T47D (cell line): Measurements from ENCODE around the gene GNE.

Experiments
- DNase-seq, 2 experiments: peaks; one replicate each; pipeline versions ENCODE4 v3.0.0 to v3.0.0-alpha.2; 2011 to 2012; ENCODE audit warnings: low read depth in 1 of 2, low spot score in 1 of 2
- JUND ChIP-seq: IDR thresholded peaks from 2 replicates; pipeline ENCODE4 v1.6.1; 2012; ENCODE audit warnings: low read depth
- in situ Hi-C: cut with HindIII; loops from 2 replicates; pipeline ENCODE4 v1.10.0; 2016; ENCODE audit warnings: low sequenced_read_pairs, low pct_unique_long_range_greater_than_20kb

The GNE gene

DNA sequence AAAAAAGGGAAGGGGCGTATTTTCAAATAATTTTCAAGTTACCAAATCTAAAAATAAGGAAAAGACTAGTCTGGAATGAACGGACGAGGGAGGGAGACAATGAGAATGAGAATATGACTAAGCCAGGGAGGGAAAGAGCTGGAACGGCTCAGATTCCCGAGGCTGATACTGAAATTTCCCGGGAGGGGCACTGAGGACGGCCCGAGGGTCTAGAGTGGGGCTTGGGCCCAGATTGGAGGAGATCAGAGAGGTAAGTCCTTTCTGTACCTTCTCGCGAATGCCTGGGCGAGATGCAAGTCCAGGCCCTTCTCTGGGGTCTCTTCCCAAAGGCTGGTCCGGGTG is 92.5 kb downstream of the GNE start:
- TF ChIP-seq JUND = no peak
- DNase-seq = no peak
- in situ Hi-C loops = no loop called here

- TF ChIP-seq JUND = no peak
- no peak for DNase-seq
- in situ Hi-C loops = no loop called here
Observed at GRCh38 chr9:36164989-36165388, 93.3 kb downstream of the GNE start.
